HL-60/S4 treated with retinoic acid at 250 ng/mL for 4 days and 3 days (cell line): ENCODE data around the gene TFG.

Experiments used
- in situ Hi-C: fragments of 300-500 bp; cut with MboI; formaldehyde crosslinking; loops from 2 replicates; pipeline ENCODE4 v1.7.0; 2022; ENCODE audit warnings: low sequenced_read_pairs

The TFG gene

GRCh38 chr3:100753846-100754245 lies 44.6 kb downstream of the TFG start:
- in situ Hi-C loops, result no loop called here

- in situ Hi-C loops, result no loop called here
Measured at GRCh38 chr3:100754563-100755334, 45.5 kb downstream of the TFG start.

- in situ Hi-C loops, result no loop called here
Measured at GRCh38 chr3:100756441-100756840, 47.1 kb downstream of the TFG start.

GRCh38 chr3:100759159-100759558 lies 49.9 kb downstream of the TFG start:
- in situ Hi-C loops, result no loop called here

- in situ Hi-C loops, result no loop called here
Measured at GRCh38 chr3:100759950-100760349, 50.7 kb downstream of the TFG start.

GRCh38 chr3:100760377-100760776 lies 51.1 kb downstream of the TFG start:
- in situ Hi-C loops, result no loop called here

GRCh38 chr3:100761211-100761942 lies 52.1 kb downstream of the TFG start:
- in situ Hi-C loops, result no loop called here

GRCh38 chr3:100761951-100762350 lies 52.7 kb downstream of the TFG start:
- in situ Hi-C loops, result no loop called here

GRCh38 chr3:100765437-100765975 lies 56.2 kb downstream of the TFG start:
- in situ Hi-C loops, result no loop called here

- in situ Hi-C loops, result no loop called here
Measured at GRCh38 chr3:100766069-100766468, 56.8 kb downstream of the TFG start.

GRCh38 chr3:100769693-100770092 lies 60.4 kb downstream of the TFG start:
- in situ Hi-C loops, result no loop called here

- in situ Hi-C loops, result no loop called here
Measured at GRCh38 chr3:100775226-100775625, 65.9 kb downstream of the TFG start.

GRCh38 chr3:100775669-100776068 lies 66.4 kb downstream of the TFG start:
- in situ Hi-C loops, result no loop called here

- in situ Hi-C loops, result no loop called here
Measured at GRCh38 chr3:100776097-100776729, 66.9 kb downstream of the TFG start.

- in situ Hi-C loops, result no loop called here
Measured at GRCh38 chr3:100776746-100777145, 67.5 kb downstream of the TFG start.

- in situ Hi-C loops, result no loop called here
Measured at GRCh38 chr3:100777271-100777670, 68.0 kb downstream of the TFG start.

GRCh38 chr3:100779480-100779879 lies 70.2 kb downstream of the TFG start:
- in situ Hi-C loops, result no loop called here

GRCh38 chr3:100780071-100780622 lies 70.9 kb downstream of the TFG start:
- in situ Hi-C loops, result no loop called here

- in situ Hi-C loops, result no loop called here
Measured at GRCh38 chr3:100781301-100781700, 72.0 kb downstream of the TFG start.

- in situ Hi-C loops, result no loop called here
Measured at GRCh38 chr3:100782348-100782747, 73.1 kb downstream of the TFG start.

GRCh38 chr3:100782906-100783305 lies 73.6 kb downstream of the TFG start:
- in situ Hi-C loops, result no loop called here
